Cardiac fibroblast (primary cell): ENCODE data around the gene EVI2B.

Experiments
- DNase-seq, 2 donors: peaks; one replicate each; pipeline versions ENCODE4 v3.0.0 to v3.0.0-alpha.2; 2010; ENCODE audit warnings: low read depth in 2 of 2
- H3K4me3 ChIP-seq, 2 donors: replicated peaks in 1 of 2; 1 replicate in 1 of 2; 2 replicates in 1 of 2; pipeline ENCODE4 v1.5.1; 2011; ENCODE audit warnings: low read depth in 2 of 2, low read length in 2 of 2, mild to moderate bottlenecking in 2 of 2, moderate library complexity in 1 of 2
- CTCF ChIP-seq: IDR thresholded peaks from one replicate; pipeline ENCODE4 v1.5.1; 2011; ENCODE audit warnings: low read depth, mild to moderate bottlenecking, low read length, inconsistent platforms

EVI2B gene

GRCh38 chr17:31339906-31340661 is 26.2 kb upstream of the EVI2B start:
- no peak for TF ChIP-seq CTCF
- H3K4me3 ChIP-seq, result no peak overlapping the region
- peak; percentile 73 to 82 for DNase-seq

- DNase-seq, result no peak
- H3K4me3 ChIP-seq, result no peak overlapping the region
- no peak for TF ChIP-seq CTCF
Observed at GRCh38 chr17:31329221-31329620, 15.4 kb upstream of the EVI2B start.

- H3K4me3 ChIP-seq, result no peak overlapping the region
- DNase-seq, result peak; percentile 32 to 56
- TF ChIP-seq CTCF, result no peak
Observed at GRCh38 chr17:31328160-31328535, 14.3 kb upstream of the EVI2B start.

- DNase-seq, result peak; percentile 72 to 90
- TF ChIP-seq CTCF, result no peak
- H3K4me3 ChIP-seq, result no peak overlapping the region
Observed at GRCh38 chr17:31327534-31328159, 13.8 kb upstream of the EVI2B start.

GRCh38 chr17:31323551-31323950 is 9.7 kb upstream of the EVI2B start:
- no peak for TF ChIP-seq CTCF
- H3K4me3 ChIP-seq, result no peak overlapping the region
- DNase-seq, result no peak

GRCh38 chr17:31321966-31322365 is 8.1 kb upstream of the EVI2B start:
- TF ChIP-seq CTCF, result no peak
- DNase-seq, result no peak
- H3K4me3 ChIP-seq, result no peak overlapping the region
